ENCODE data around the gene LARP6. TPM values are rescaled to one million over a fixed set of nuclear protein-coding genes. Genes with fewer than 3 reads are reported as not detected.

The LARP6 gene
- total RNA-seq, 1 donor, result 68.1 TPM

- peak; percentile 68 for DNase-seq (ENCODE audit: low read depth)
- TF ChIP-seq CTCF (IDR thresholded peaks at IDR 0.05; ENCODE audit: insufficient read depth, low read length), result no peak
- H3K4me3 ChIP-seq (ENCODE audit: low read depth, low read length), result peak overlapping the region; percentile 96
These were observed 1.2 kb downstream of the LARP6 start for GRCh38 chr15:70852501-70853317.

- no peak for TF ChIP-seq CTCF (IDR thresholded peaks at IDR 0.05; ENCODE audit: insufficient read depth, low read length)
- H3K4me3 ChIP-seq (ENCODE audit: low read depth, low read length), result peak overlapping the region; percentile 96
- DNase-seq (ENCODE audit: low read depth), result no peak
These were observed 2.1 kb downstream of the LARP6 start for GRCh38 chr15:70851889-70852288.

GRCh38 chr15:70845602-70846360, 8.2 kb downstream of the LARP6 start:
- TF ChIP-seq CTCF (IDR thresholded peaks at IDR 0.05; ENCODE audit: insufficient read depth, low read length), result no peak
- no peak overlapping the region for H3K4me3 ChIP-seq (ENCODE audit: low read depth, low read length)
- no peak for DNase-seq (ENCODE audit: low read depth)

GRCh38 chr15:70837476-70837875, 16.5 kb downstream of the LARP6 start:
- DNase-seq (ENCODE audit: low read depth), result no peak

GRCh38 chr15:70835841-70836240, 18.1 kb downstream of the LARP6 start:
- DNase-seq (ENCODE audit: low read depth), result peak; percentile 43
- H3K4me3 ChIP-seq (ENCODE audit: low read depth, low read length), result no peak overlapping the region
- no peak for TF ChIP-seq CTCF (IDR thresholded peaks at IDR 0.05; ENCODE audit: insufficient read depth, low read length)

More at GRCh38 chr15:70837476-70837875, 16.5 kb downstream of the LARP6 start:
- no peak for TF ChIP-seq CTCF (IDR thresholded peaks at IDR 0.05; ENCODE audit: insufficient read depth, low read length)
- H3K4me3 ChIP-seq (ENCODE audit: low read depth, low read length), result no peak overlapping the region

GRCh38 chr15:70835415-70835814, 18.5 kb downstream of the LARP6 start:
- TF ChIP-seq CTCF (IDR thresholded peaks at IDR 0.05; ENCODE audit: insufficient read depth, low read length), result no peak
- no peak overlapping the region for H3K4me3 ChIP-seq (ENCODE audit: low read depth, low read length)
- DNase-seq (ENCODE audit: low read depth), result peak; percentile 88

Measured in fibroblast of the aortic adventitia (primary cell).